ENCODE results near the gene RPS3.

Gene RPS3

GRCh38 chr11:75428989-75429640 lies 29.8 kb downstream of the RPS3 start:
- ChIA-PET CTCF (interaction anchor here (1.1 to 4.8 kb wide), 4 partner anchors 16 to 61 kb away, joined by 3 to 22 read pairs (median 6); no protein-coding TSS in a partner anchor), POLR2A (no interaction called here)

GRCh38 chr11:75429641-75429901 lies 30.3 kb downstream of the RPS3 start:
- DNase-seq (ENCODE audit: extremely low spot score), result no peak
- POLR2A ChIA-PET, result no interaction called here
- TF ChIP-seq CTCF (IDR thresholded peaks at IDR 0.05; ENCODE audit: control extremely low read depth, extremely low read depth, low read depth, missing control alignments), result no peak
- CTCF ChIA-PET, result interaction anchor here (1.1 to 2.0 kb wide), 3 partner anchors 15 to 61 kb away, joined by 3 to 6 read pairs (median 5); no protein-coding TSS in a partner anchor

More at GRCh38 chr11:75428989-75429640, 29.8 kb downstream of the RPS3 start:
- TF ChIP-seq CTCF (IDR thresholded peaks at IDR 0.05; ENCODE audit: control extremely low read depth, extremely low read depth, low read depth, missing control alignments), result no peak
- no peak for DNase-seq (ENCODE audit: extremely low spot score)

- CTCF ChIA-PET, result interaction anchor here (1.1 to 2.0 kb wide), 3 partner anchors 15 to 60 kb away, joined by 3 to 6 read pairs (median 5); no protein-coding TSS in a partner anchor
- POLR2A ChIA-PET, result no interaction called here
- TF ChIP-seq CTCF (IDR thresholded peaks at IDR 0.05; ENCODE audit: control extremely low read depth, extremely low read depth, low read depth, missing control alignments), result peak; percentile 0
- peak; percentile 72 for DNase-seq (ENCODE audit: extremely low spot score)
These were observed 30.8 kb downstream of the RPS3 start for GRCh38 chr11:75429902-75430713.

GRCh38 chr11:75430714-75431532 lies 31.6 kb downstream of the RPS3 start:
- ChIA-PET CTCF (interaction anchor here (1.0 to 2.0 kb wide), 2 partner anchors 21 to 43 kb away, joined by 3 to 6 read pairs; no protein-coding TSS in a partner anchor), POLR2A (no interaction called here)
- TF ChIP-seq CTCF (IDR thresholded peaks at IDR 0.05; ENCODE audit: control extremely low read depth, extremely low read depth, low read depth, missing control alignments), result no peak
- no peak for DNase-seq (ENCODE audit: extremely low spot score)

GRCh38 chr11:75431533-75432525 lies 32.5 kb downstream of the RPS3 start:
- no peak for TF ChIP-seq CTCF (IDR thresholded peaks at IDR 0.05; ENCODE audit: control extremely low read depth, extremely low read depth, low read depth, missing control alignments)
- ChIA-PET POLR2A (no interaction called here), CTCF (interaction anchor here (0.9 to 2.0 kb wide), 5 partner anchors 13 to 100 kb away, joined by 3 to 7 read pairs (median 5); no protein-coding TSS in a partner anchor)
- no peak for DNase-seq (ENCODE audit: extremely low spot score)
